AML-193 (cell line): ENCODE results near the gene FER.
"Not testable (repeated sequence)": the region's sequence is repeated elsewhere in the genome, so short reads cannot be mapped to it uniquely, and the experiment has no call there.

Experiments
- DNase-seq, 2 experiments: peaks; one replicate each; lab custom pipeline; 2025; lab: John Stamatoyannopoulos, UW

FER gene

DNA sequence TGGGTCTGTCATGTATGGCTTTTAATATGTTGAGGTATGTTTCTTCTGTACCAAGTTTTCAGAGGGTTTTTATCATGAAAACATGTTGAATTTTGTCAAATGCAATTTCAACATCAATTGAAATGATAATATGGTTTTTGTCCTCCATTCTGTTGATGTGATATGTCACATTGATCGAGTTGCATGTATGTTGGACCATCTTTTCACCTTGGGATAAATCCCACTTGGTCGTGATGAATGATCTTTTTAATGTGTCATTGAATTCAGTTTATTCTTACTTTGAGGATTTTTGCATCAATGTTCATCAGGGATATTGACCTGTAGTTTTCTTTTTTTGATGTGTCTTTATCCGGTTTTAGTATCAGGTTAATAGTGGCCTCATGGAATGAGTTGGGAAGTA is 373.5 kb downstream of the FER start:
- no peak for DNase-seq

DNA sequence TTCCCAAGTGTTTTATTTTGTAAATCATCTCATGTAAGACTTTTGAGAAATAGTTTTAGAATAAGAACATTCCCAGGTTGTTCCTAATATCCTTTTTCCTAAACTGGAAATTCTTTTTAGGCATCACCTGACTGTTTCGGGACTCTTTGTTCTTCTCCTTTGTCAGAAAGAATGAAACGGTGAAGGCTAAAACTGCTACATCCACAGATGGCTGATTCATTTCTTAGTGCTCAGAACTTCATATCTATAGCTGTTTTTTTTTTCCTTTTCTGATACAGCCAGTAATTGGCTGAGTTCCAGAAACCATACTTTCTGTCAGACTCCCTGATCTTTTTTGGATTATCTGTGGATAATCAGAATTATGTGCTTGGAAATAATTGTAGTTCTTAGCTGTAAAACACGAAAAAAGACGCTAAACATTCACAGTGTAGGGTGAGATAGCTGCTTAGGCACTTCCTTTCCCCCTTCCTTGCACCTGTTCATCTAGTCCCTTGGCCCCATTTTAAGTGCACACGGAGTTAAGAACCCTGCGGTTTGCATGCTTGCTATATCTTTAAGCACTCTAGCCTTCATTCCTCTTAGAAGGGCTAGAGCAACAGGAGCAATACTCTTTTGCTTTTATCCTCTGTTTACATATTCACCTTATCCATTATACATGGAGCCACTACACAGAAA is 378.2 kb downstream of the FER start:
- no peak for DNase-seq

DNA sequence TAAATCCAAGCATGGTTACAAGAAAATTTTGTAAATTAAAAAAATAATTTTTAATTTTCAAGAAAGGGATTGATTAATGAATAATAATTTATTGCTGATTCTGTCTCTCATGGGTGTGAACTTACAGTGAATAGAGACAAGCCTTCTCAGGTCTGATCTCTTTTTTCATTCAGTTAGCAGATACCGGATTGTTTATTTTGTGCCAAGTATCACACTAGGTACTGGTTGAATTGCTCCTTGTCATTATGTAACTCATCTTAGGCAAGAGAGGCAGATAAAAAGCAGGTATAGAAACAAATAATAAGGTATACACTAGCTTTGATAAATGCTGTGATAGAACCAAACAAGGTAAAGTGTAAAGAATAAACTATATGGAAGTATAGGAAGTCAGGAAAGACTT is 378.8 kb downstream of the FER start:
- no peak for DNase-seq

DNA sequence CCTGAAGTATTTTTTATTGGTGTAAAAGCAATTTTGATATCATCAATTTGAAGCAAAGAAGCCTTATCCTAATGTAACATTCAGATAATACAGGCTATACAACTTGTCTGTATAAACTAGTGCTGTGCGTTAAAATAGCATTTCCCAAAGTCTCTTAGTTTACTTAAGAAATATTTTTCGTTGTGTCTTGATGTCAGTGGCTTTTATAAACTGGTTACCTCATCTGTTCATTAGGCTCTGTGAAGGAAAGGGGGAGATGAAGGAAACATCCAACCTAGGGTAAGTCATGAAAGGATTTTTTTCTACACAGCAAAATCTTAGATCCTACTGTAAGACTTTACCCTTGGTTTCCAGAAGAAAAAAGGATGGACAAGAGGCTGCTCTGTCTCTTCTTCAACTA is 389.2 kb downstream of the FER start:
- no peak for DNase-seq

DNA sequence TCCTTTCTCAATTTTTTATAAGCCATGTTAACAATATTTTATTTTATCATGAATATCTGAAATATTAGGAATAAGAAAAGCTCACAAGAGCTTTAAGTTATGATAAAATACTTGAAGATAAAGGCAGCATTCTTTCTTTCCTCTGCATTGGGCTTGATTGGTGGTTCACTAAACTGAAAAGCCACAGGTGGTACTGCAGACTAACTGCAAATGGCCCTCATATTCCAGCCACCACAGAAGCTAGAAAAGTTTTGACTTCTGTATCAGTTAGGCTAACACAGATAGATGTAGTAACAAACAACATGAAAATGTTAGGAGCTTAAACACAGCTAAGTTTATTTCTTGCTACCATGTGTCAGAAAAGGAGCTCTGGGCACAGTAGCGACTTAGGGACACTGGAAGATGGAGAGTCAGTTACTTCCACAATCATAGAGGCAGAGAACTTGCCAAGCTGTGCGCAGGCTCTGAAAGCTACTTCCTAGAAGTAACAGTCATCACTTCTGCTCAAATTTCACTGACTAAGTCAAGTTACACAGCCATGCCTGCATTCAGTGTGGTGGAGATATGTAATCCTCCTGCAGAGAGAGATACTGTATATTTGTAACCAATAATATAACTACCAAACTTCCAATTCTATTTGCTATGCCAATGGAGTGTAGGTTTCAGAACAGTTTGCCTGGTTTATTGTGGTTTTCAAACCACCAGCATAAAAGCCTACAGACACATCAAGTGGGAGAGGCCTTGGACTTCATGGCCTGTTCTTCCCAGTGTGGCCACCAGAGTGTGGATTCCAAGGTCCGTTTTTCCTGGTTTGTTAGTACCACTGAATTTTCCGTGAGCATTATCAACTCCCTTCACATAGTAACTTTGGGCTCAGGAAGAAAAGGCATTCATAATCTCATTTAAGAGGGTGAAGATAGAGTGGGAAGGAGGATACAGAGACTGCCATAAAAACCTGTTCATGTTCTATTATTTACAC is 393.8 kb downstream of the FER start:
- no peak for DNase-seq

DNA sequence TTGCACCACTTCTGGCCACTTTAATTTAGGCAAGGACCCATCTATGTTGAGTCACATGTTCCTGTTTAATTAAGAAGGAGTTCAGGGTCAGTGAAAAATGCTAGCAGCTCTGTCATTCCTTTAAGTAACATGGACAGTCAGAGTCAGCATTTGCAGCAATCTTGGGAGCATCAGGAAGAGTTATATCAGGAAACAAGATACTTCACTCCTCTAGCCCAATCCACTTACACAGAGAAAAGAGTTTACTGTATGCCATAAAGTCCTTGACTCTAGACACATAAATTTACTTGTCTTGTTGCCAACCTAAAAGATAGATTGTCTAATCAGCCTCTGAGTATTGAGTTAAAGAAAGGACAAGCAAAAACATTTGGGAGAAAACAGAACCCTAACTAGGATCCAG is 395.3 kb downstream of the FER start:
- no peak for DNase-seq

DNA sequence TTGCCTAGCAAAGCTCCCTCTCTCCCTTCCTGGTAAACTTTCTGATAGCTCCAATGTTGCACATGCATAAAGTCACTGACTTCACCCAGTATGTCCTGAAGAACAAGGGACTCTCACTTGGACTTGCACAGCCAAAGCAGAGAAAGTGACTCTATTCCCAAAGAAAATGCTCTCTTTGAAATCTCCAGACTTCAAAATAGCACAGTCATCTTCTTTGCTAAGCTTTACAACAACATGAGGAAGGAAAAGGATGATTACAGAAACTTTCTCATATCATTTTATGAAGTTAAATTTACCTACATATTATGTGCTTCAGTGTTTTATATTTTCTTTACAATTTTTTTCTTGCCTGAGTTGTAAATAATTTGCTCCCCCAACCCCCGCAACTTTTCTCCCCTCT is 397.4 kb downstream of the FER start:
- no peak for DNase-seq

DNA sequence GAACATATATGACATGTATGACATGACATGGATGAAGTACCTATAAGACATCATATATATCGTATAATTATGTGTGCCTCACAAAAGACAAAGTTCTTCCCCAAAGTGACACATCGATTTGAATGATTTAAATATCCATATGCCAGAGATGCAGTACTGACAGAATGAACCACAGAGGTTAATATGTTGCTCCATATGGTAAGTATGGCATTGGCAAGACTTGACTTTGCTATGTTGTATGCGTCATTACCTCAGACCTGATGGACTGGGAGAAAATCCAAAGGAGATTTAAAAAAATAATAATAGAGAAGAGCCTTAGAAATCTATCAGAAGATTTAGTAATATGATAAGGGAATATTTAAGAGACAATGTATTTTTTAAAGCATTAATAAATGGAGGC is 398.9 kb downstream of the FER start:
- no peak for DNase-seq

DNA sequence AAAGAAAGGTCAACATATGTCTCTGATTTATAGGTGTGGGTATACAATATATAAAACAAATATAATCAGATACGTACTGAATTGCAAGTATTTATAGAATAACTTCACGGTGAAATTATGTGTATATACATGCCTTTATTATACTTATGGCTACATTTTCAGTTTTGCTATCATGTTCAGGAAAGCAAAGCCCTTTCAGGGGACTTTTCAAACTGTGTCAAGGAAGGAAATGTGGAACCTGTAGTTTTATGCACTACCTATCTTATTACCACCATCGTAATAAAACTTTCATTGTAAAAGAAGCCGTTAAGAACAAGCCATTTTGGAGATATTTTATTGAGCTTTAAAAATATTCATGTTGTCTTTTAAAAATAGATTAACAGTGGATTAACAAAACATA is 404.9 kb downstream of the FER start:
- DNase-seq, result no peak

DNA sequence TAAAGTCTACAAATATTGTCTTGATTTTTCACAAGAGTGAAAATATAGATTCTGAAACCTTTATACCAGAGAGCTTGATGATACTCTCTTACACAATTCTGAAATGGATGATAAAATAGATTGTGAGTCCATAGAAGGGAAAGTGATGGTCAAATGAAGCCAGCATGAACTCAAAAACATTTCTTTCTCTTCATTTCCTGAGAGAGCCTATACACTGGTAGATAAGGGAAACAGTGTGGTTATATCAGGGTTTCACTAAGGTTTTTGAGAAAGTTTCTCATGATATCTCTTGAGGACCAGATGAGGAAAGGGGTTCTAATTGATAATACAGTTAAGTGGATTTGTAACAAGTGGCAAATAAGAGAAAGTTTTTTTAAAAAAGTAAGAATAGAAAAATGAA is 407.9 kb downstream of the FER start:
- DNase-seq, result no peak

DNA sequence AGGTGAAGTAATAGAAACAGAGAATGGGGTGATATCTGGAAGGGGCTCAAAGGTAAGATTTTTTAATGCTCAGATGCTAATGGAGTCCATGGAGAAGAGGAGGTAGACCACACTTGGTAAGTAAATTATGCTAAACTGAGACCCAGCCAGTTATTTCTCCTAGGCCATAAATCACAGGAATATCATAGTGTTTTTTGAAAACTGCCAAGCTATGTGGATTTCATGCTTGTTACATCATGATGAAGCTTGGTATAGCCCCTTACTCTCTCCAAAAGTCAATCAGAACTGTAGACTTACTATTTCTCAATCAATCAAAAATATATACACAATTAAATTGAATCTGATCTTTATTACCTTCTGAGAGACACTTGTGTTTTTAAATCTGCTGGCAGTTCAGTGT is 409.2 kb downstream of the FER start:
- no peak for DNase-seq

DNA sequence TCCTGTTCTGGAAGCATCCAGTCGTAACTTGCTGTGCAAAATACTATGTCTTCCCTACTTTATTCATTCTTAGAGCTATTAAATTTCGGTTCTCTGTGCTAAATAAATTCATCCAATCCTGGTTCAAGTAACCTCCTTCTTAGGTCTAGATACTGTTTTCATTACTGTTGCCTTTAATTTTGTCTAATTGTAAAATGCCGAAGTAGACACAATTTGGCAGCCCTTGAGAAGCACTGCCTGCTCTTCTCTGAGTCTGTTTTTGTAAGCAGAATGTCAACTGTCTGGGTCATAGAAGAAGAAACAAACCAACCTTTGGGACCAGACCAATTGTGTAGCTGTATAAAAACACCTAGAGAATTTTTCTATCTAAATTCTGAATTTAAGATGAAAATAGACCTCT is 412.8 kb downstream of the FER start:
- no peak for DNase-seq

DNA sequence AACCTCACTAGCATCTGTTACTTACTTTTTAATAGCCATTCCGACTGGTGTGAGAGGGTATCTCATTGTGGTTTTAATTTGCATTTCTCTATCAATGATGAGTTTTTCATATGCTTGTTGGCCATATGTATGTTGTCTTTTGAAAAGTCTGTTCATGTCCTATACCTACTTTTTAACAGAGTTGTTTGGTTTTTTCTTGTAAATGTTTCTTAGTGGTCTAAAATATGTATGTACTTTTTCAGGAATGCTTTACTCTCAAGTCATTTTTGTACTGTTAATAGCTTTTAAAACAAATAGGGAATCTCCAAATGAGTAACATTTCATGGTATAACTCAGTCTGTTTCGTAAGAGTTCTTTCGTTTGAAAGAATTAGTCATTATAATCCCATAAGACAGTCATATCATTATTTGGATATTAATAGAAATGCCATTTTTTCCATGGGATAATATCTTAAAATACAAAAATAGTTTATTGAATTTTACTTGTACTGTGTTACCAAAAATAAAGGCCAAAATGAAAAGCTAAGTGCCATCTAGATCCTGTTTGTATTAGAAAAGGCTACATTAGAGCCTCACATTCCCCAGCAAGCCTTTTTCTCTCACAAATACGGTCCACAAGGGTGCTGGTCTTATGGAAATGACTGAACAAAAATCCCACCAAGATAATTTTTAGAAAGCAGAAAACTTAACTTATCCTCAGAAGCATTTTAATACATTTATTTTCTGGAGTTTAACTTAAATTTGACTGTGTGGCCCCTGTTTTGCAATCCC is 414.4 kb downstream of the FER start:
- no peak for DNase-seq

DNA sequence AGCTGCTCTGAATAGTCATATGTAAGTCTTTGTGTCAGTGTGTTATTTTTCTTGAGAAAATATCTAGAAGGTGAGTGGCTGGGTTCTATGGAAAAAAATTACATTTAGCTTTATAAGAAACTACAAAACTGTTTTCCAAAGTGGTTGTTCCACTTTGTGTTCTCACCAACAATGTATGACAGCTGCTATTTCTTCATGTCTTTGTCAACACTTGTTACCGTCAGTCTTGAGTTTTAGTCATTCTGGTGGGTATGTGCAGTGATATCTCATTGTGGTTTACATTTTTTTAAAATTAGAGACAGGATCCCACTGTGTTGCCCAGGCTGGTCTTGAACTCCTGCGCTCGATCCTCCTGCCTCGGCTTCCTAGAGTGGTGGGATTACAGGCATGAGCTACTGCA is 415.6 kb downstream of the FER start:
- DNase-seq, result no peak

DNA sequence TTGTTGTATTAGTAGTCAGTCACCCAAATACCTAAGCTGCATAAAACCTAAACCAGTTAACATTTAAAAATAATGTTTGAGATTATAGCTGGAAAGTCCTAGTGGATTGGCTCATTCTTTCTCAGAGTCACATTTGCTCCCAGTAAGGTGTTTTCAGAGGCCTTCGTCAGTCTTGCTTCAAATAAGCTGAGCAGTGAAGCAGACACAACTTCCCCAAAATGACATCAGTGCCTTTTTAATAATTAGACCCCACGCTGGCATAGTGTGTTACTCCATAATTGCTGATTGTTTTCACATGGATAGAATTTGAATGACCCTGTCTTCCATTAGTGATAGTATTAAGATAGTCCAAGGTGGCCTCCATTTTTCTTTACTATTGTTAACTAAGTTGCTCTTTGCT is 416.3 kb downstream of the FER start:
- DNase-seq, result no peak

DNA sequence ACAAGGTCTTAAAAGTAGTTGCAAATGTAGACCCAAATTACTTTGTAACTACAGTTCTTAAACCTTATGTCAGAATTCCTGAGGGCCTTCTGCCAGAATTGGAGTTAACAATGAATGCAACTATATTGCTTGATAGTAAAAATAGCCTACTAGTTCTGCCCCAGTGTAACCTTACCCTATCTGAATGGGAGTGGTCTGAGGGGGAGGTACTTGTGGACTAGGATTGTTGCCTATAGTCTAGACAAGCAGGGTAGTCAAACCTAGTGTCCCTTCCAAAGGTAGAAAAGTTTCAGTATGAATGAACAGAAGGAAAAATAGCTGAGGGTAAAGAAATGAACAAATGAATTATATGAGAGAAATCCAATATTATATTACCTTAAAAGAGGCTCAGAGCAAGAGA is 419.9 kb downstream of the FER start:
- DNase-seq, result no peak

DNA sequence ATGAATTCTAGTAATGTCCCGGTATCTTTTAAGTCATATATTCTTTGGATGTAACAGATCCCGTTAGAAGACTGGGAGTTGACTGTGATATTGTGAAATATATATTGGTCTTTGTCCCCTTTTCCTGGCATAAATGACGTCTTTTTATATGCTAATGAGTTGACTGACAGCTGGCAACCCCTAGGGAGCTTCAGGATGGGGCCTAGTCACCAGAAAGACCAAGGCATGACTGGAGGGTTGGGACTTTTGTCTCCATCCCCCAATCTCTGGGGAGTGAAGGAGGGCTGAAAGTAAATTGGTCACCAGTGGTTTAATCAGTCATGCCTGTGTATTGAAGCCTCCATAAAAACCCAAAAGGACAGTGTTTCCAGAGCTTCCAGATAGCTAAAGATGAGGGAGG is 420.5 kb downstream of the FER start:
- no peak for DNase-seq

DNA sequence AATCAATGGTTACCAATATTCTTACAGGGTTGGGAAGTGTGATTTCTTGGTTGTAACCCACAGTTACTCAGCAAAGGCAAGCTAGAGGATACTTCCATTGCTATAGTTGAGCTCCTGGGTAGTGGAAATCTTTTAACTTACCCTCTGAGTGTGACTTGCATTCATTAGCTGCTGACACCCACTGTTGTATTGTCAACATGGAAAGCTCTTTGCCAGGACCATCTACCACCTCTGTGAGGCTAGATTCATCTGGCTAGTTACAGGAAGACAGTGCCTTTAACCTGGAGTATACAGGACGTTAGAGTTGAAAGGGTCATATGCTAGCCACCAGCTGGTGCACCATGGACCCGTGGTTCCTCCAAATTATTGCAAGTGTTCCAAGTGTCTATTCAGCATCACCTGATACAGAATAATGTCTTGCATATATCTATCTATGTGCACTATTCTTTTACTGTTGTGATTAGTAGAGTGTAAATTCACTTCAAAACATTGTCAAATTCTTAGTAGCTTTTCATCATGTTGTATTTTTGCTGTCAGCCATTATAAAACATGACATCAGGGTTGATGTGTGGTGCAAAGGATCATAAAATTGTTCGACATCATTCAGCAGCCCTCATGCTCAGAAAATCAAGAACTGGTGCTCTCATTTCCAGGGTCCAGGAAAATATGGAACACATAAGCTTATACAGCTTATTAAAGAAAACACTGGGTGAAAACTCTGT is 423.1 kb downstream of the FER start:
- DNase-seq, result no peak

DNA sequence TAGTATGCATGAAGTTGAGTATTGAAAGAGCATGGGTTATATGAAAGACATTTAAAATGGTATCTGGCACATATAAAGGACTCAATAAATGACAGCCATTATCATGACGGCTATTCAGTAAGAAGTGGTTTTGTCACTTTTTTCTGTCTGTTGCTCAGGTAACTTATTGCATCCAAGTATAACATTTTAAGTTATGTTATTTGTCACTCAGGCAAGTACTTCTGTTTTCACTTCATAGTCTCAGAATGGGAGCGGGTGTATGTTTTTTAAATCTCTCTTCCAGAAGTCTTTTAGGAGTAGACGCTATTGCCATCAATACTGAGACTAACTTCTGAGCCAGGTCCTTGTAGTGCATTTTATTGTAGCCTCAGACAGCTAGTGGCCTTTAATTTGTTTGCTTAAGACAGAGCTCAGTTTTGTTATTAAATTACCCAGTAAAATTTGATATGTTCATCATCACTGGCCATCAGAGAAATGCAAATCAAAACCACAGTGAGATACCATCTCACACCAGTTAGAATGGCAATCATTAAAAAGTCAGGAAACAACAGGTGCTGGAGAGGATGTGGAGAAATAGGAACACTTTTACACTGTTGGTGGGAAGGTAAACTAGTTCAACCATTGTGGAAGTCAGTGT is 423.9 kb downstream of the FER start:
- not testable (repeated sequence) for DNase-seq

DNA sequence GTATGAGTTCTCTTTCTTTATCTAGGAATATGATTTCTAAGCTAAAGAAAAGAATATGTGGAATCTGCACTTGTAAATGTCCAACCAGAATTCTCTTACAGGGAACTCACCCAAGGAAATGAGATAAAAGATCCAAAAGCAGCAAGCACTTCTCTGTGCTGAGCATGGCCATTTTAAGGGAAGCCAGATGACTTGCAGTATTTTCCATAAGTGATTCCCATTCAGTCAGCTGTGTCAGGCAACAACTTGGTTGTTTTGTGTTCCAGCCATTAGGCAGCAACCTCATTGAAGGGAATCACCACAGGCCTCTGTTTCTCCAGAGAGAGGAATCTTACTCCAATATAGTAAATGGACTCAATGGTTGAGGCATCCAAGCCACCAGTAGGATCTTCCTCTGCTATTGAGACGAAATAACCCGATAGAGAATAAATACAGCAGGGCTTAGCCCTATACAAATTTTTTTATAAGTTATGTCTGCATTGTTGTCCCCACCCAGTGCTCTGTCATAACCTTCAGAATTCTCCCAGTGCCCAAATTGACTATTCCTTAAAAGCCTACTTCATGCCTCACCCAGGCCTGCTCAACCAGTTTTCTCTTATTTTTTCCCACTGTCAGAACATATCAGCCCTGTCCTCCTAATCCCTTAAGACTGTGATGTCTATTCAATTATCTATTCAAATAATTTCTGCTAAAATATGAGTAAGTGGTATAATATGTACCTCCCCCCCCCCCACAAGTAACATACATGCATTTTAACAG is 425.5 kb downstream of the FER start:
- DNase-seq, result no peak

DNA sequence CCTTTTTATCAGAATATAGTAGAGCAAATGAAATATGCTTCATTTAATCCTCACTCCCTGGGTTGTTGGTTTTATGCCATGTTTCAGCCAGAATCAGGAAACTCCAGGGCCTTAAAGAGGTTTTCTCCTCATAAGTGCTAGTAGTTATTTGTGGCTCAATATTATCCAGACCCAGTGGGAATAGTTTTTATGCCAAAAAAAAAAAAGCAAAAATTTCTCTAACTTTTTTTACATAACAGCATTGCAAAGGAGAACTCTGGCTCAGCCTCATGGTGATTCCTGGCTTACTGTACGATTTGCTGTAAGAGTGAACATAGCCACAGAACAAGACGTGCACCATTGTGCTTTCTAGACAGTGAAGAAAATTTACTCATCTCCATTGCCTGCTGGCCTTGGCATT is 429.5 kb downstream of the FER start:
- DNase-seq, result no peak
